ENCODE results near the gene SPAG8.

Gene SPAG8

DNA sequence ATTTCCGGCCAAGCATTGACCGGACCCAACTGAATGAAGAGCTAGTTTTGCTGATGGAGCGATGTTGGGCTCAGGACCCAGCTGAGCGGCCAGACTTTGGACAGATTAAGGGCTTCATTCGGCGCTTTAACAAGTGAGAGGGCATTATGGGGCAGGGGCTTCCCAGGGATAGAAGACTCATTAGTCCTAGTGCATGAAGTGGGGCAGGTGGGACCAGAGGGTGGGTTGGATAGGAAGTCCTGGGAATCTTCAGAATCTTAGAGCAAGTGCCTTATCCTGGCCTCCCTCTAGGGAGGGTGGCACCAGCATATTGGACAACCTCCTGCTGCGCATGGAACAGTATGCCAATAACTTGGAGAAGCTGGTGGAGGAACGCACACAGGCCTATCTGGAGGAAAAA lies 6.0 kb downstream of the SPAG8 start:
- no peak for FAIRE-seq

DNA sequence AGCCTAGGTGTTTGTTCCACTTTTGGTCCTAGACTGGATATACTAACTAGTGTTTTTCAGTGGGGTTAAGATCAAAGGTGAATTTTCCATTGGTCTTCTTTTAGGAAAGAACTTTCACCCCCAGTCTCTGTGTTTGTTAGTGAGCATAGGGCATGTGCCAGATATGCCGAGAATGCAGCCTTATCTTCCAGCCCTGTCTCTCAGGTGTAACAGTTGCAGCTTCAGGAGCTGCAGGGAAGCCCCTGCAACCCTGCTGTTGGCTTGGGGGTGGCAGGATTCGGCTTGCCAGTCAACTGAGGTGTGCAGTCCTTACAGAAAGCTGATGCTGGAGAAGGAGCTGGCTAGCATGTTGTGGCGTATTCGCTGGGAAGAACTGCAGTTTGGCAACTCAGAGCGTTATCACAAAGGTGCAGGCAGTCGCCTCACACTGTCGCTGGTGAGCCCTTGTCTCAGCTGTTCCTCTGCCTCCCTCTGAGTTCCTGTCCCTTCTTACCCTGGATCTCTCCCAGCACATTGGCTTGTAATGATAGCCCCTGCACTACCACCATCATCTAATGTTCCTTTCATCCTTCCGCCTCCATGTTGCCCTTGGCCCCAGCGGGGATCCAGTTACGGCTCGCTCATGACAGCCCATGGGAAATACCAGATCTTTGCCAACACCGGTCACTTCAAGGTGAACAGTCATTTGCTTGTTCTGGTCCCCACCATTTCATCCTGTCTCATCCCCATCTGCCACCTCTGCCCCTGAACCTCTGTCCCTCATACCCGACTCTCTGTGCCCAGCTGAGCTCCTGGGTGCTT lies 10.5 kb downstream of the SPAG8 start:
- no peak for FAIRE-seq

DNA sequence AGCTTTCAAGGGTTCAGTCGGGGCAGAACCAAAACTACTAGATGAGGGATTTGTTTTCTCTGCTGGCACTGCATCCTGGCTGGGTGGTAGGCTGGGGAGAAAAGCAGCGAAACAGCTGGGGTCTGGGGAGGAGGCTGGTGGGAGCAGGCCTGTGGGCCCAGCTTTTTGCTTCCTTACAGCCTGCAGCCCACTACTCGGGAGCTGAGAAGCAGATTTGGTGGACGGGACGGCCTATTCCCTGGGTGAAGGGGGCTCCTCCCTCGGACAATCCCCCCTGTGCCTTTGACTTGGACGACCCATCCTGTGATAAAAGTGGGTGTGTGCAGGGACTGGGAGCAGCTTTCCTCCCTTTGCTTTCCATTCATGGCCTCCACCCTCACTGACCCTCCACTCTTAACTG lies 11.5 kb downstream of the SPAG8 start:
- FAIRE-seq, result no peak

GRCh38 chr9:35798658-35799374 lies 13.2 kb downstream of the SPAG8 start:
- FAIRE-seq, result no peak

DNA sequence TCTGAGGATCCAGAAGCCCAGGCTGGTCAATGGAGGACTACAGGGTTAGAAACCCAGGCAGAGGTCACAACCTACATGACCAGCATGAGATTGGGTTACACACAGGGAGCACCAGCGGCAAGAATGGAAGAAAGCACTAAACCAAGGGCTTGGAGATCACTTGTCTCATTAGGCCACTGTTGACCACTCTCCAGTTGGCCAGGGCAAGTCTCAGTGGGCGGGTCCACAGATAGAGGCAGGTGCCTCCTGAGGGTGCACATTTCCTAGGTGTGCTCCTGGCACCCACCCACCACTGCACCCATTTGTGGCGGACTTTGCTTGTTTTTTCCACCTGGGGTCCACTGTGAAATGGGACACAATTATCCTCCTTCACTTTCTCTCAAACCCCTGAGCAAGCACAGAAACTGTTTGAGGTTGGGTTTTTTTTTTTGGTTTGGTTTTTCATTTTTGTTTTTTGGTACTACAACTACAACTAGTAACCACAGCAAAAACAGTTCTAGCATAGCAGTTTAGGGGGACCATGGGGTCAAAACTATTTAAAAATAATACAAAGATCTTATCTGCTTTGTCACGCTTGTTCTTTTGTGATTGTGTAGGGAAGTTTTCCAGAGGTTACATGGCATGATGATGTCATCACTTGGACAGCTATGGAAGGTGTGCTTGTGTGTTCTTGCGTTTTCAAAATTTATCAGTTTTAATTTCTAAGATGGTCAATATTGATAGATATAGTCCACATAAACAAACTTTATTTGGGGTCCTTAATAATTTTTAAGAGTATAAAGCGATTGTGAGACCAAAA lies 14.6 kb downstream of the SPAG8 start:
- FAIRE-seq, result no peak

GRCh38 chr9:35795695-35796094 lies 16.4 kb downstream of the SPAG8 start:
- FAIRE-seq, result no peak

DNA sequence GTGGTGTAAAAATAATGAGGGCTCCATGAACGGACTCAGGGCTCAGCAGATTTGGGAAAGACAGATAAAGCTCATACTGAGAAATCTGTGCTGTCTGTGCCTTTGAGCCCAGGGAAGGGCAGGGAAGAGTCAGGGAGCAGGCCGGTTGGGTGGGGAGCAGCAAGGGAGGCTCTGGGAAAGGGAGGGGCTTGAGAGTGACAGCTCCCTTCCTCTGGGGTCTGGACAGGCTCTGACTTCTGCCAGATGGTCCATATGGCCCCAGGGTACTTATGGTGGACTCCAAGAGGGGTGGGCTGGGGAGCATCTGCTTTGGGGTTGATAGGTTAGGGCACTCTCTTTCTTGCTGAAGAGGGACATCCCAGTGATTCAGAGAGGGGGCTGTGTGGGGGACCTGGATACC lies 18.6 kb downstream of the SPAG8 start:
- no peak for FAIRE-seq

- no peak for FAIRE-seq
Measured at GRCh38 chr9:35792826-35793225, 19.2 kb downstream of the SPAG8 start.

DNA sequence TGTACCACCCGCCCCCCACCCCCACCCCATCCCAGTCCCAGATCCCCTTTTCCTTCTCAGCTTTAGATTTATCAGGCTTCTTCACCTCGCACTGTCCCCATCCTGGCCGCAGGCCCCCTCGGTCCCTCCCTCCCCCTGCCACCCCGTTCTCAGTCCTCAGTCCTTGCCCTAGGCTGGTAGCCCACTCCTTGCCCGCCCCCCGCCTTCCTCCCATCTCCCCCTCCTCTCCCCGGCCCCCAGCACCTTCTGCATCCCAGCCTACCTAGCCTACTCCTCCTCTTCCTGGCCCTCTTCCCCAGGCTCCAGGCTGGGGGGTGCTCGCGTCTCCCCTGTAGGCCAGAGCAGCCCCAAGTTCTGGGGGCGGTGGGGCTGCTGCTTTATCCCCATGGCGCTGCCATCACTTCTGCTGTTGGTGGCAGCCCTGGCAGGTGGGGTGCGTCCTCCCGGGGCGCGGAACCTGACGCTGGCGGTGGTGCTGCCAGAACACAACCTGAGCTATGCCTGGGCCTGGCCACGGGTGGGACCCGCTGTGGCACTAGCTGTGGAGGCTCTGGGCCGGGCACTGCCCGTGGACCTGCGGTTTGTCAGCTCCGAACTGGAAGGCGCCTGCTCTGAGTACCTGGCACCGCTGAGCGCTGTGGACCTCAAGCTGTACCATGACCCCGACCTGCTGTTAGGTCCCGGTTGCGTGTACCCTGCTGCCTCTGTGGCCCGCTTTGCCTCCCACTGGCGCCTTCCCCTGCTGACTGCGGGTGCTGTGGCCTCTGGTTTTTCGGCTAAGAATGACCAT lies 19.8 kb downstream of the SPAG8 start:
- no peak for FAIRE-seq

DNA sequence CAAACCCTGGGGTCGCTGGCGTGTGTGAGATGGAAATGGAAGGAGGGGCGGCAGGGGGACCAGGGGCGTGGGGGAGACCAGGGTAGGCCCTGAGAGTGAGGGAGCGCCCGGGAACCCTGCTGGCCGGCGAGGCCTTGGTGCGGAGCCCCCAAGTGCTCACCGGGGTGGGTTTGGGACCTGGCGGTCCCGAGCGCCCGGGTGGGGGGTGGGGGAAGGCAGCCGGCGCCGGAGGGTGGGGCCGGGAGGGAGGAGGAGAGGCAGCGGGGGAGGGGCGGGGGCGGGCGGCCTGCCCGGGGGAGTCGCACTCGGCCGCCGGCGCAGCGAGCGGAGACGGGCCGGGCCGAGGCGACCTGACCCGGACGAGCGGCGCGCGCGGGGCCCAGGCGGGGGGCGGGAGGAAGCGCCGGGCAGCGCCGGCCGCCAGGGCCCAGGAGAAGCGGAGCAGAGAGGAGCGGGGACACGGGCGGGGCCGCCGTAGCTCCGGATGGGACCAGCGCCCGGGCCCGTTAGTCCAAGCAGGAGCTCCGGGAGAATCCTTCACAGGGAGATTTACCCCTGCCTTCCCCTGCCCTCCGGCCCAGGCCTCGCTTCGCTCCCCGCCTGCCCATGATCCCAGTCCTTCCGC lies 20.7 kb downstream of the SPAG8 start, which contains the start of gene NPR2:
TSS of gene NPR2 (plus strand) at position 295 of the 625 bp plus-strand sequence. CDS start 818 bp downstream, outside the sequence.
- FAIRE-seq, result no peak

DNA sequence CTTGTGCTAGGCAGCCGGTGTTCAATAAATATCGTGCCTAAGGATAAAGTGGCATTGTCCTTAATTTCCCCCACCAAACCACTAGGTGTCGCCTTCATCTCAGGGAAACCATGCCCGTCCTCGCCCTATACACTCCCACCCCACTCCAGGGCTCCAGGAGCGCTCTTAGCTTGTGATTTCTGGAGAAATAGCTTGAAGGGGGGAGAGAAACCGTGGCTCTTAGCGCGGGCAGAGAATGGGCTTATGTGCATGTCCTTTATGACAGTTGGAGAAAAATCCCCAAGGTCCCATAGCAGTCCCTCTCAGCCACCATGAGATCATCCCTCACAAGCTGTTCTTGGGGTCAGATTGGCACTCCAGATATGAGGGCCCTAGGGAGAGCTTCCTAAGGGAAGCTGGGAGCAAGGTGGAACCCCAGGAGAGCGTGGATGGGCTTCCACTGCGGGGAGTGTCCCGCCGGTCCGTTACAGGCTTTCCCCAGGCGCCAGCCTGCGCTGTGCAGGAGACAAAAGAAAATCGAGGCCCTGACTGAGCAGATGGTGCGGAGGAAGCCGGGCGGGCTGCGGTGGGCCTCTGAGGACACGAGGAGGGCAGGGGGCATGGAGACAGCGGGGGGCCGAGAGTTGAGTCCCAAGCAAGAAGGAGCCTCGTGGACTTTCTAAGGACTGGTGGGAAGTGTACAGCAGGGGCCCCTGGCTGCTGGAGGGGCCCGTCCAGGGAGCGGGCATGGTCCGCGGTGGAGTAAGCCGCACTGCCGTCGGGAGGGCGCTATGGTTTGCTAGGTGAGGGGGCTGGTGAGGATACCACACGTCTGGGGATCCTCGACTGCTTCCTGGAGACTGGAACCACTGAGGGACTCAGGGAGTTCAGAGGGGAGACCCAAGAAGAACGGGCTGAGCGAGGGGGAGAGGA lies 21.4 kb downstream of the SPAG8 start:
- FAIRE-seq, result no peak

DNA sequence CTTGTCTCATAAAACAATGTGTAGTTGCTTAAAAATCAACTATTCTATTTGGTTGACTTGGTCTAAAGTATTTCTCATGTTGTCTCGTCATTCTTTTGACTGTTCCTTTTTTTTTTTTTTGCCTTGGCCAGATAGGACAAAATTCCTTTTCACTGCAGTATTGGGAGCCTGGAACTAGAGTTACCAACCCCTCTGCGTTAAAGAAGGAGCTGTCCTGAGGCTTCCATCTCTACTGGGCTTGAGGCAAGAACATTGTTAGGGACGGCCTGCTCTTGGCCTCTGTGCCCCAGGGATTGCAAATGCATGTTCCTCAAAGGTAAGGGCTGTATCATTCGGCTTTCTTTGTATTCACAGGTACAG lies 22.1 kb downstream of the SPAG8 start:
- FAIRE-seq, result no peak

DNA sequence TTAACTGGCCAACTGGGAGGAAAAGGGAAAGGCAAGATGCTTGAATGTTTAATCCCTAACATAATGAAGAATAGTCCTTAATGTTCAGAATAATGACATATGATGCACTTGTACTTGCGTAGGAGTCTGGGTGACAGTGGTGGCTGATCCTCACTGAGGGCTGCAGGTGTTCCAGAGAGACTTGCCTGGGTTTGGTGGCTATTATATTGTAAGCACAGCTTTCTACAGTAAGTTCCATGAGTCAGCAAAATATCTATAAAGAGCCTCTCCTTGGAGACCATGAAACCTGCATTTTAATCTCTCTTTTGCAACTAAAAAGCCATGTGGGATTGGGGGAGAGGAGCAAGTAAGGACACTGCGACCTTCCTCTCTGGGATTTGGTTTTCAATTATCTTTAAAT lies 22.5 kb downstream of the SPAG8 start:
- no peak for FAIRE-seq

DNA sequence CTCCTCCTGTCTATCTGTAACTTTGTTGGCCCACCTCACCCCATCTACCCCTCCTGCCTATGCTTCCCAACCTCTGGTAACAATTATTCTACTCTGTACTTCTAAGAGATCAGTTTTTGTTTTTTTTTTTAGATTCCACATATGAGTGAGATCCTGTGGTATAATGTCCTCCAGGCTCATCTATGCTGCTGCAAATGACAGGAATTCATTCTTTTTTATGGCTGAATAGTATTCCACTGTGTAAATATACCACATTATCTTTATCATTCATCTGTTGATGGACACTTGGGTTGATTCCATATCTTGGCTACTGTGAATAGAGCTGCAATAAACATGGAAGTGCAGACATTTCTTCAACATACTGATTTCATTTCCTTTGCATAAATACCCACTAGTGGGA lies 28.6 kb downstream of the SPAG8 start:
- peak; percentile 43 for FAIRE-seq

DNA sequence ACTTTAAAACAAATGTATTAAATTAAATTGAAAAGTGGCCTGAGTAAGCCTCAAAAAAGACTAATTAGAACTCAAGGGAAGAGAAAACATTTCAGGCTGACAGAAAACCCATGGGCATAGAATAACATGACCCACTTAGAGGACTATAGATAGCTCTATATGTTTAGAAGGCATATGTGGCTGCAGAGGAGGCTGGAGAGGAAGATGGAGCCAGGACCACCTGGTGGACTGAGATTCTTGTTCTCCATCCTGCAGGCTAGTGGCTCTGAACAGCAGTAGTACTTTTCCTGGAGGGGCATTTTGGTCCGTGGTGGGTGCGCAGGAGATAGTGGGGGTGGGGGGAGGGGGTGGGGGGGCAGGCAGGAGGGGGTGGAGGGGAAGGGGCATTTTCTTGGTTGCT lies 31.0 kb downstream of the SPAG8 start:
- FAIRE-seq, result no peak

DNA sequence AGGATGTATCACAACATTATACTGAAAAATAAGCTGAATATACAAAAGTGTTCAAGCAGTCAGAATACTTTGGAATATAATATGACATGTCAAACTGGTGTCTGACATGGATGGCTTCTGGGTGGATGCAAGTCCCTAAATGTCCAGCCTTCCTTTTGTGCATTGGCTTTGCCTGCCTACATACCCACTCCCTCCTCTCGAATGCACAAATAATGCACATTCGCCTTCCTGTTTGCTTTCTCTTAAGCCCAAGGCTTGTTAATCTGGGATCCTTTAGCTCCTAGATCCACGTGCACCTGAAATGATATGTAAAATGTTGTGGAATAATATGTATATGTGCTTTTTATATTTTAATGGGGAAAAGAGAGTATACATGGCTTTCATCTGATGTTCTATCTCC lies 33.6 kb downstream of the SPAG8 start:
- FAIRE-seq, result no peak

DNA sequence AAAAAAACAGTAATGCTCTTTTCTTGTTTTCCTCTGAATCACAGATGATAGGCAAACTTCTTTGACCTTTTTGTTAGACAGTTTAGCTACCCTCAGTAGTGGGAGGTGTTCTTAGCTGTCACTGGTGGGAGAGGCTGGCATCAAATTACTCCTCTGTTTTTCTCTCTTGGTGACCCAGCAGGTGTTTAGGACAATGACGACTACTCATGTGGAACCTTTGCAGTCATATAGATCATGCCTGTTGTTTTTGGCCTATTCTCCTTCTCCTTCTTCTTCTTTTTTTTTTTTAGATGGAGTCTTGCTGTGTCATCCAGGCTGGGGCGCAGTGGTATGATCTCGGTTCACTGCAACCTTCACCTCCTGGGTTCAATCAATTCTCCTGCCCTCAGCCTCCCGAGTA lies 36.0 kb downstream of the SPAG8 start:
- no peak for FAIRE-seq

DNA sequence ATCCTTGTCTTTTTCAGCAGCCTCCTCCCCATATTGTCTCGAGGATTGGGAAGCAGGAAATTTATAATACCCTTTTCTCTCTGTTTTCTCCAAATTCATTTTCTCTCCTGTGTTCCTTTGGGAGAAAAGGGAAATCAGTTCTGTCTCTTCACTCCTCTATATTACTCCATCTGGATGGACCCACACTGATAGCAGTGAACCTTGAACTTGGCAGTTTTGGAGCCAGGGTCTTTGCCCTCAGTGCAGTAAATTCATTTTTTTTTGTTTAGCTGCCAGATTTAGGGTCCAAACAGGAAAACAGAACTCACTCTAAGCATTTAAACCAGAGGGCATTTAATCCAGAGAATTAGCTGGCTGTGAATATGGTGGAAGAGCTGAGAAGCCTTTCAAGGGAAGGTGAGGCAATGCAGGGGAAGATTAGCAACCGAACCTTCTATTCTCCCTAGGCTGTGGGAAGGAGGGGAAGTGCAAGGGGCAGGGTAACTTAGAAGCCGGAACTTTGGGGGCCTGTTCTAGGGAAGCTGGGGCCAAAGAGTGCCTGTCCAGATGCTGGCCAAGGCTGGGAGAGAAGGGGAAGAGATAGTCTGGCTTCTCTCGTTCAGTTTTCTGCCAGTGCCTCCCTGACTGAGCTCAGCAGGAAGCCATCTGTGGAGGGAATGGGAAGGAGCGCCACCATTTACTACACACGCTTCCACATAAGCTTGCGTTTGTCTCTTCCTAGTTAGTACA lies 37.0 kb downstream of the SPAG8 start:
- FAIRE-seq, result no peak

- FAIRE-seq, result no peak
Measured at GRCh38 chr9:35771943-35772342, 40.1 kb downstream of the SPAG8 start.

GRCh38 chr9:35771534-35771933 lies 40.5 kb downstream of the SPAG8 start:
- no peak for FAIRE-seq

Measured in colon (tissue), 2 donors.